Type B pancreatic cell (in vitro differentiated cells): ENCODE measurements around the gene FCHSD2. TPM values are rescaled to one million over a fixed set of nuclear protein-coding genes. Genes with fewer than 3 reads are reported as not detected.

Experiments used
- DNase-seq: peaks from one replicate; pipeline ENCODE4 v3.0.0; 2021; ENCODE audit warnings: mixed read lengths; ENCODE audit not compliant: unreplicated experiment; ENCODE audit errors: extremely low spot score
- H3K27ac Mint-ChIP-seq: 2 replicates; pipeline ENCODE4 v1.8.0; 2021; ENCODE audit warnings: mild to moderate bottlenecking, mixed read lengths
- H3K27me3 Mint-ChIP-seq: 2 replicates; pipeline ENCODE4 v1.8.0; 2021; ENCODE audit warnings: mixed read lengths
- H3K36me3 Mint-ChIP-seq: 2 replicates; pipeline ENCODE4 v1.8.0; 2021; ENCODE audit warnings: mixed read lengths
- H3K4me1 Mint-ChIP-seq: one replicate; pipeline ENCODE4 v1.8.0; 2021; ENCODE audit warnings: mixed read lengths; ENCODE audit not compliant: unreplicated experiment
- H3K4me3 Mint-ChIP-seq: 2 replicates; pipeline ENCODE4 v1.8.0; 2021; ENCODE audit warnings: mild to moderate bottlenecking, mixed read lengths
- H3K9me3 Mint-ChIP-seq: 2 replicates; pipeline ENCODE4 v1.8.0; 2021; ENCODE audit warnings: mixed read lengths
- CTCF ChIP-seq: fragments of 200-600 bp; sonication (generic); conservative IDR thresholded peaks from 2 replicates; pipeline ENCODE4 v1.5.0; 2021; ENCODE audit warnings: antibody characterized with exemption, mild to moderate bottlenecking
- total RNA-seq: library from RNA; stranded (reverse); gene quantifications from 2 replicates; pipeline ENCODE4 v1.2.1, GENCODE V29; 2021; ENCODE audit warnings: low replicate concordance

Gene FCHSD2
- total RNA-seq, 1 donor from 2014 or later, result 30.8 TPM

DNA sequence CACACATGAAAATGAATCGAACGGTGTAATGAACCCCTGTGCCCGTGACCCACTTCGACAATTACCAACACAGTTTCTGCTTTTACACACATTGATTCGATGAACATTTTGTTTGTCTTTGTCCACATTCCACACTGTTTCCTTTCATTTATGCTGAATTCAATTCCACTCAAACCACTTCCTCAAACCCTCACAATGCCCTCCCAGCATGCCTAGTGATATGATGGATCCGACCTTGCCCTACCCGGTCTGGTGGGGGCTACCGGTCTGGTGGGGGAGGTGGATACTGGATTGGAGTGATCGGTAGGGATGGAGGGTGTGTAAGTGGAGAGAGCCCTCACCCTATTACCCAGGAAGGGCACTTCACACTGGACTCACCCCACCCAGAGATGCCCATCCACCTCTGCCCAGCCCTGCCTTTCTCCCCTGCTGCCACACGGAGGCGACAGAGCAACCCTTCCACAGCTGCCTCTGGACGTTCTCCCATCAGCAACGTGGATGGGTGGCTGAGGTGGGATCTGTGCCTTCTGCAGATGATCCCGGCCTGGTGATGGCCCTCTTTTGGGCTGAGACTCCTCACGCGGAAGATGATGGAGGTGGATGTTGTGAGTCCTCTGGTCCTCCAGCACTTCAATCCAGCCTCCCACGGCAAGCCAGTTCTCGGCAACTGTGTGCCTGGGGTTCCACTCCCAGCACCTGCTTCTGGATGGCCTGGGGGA is 43.0 kb upstream of the FCHSD2 start:
- no peaks in the 10 kb centered on the region for H3K36me3 Mint-ChIP-seq
- DNase-seq, result no peak
- no peaks in the 10 kb centered on the region for H3K27me3 Mint-ChIP-seq
- H3K4me1 Mint-ChIP-seq, result peaks cover 14% of the 10 kb centered on the region
- no peak overlapping the region for H3K4me3 Mint-ChIP-seq
- TF ChIP-seq CTCF, result peak; percentile 81
- H3K27ac Mint-ChIP-seq, result no peak overlapping the region
- H3K9me3 Mint-ChIP-seq, result no peaks in the 10 kb centered on the region

DNA sequence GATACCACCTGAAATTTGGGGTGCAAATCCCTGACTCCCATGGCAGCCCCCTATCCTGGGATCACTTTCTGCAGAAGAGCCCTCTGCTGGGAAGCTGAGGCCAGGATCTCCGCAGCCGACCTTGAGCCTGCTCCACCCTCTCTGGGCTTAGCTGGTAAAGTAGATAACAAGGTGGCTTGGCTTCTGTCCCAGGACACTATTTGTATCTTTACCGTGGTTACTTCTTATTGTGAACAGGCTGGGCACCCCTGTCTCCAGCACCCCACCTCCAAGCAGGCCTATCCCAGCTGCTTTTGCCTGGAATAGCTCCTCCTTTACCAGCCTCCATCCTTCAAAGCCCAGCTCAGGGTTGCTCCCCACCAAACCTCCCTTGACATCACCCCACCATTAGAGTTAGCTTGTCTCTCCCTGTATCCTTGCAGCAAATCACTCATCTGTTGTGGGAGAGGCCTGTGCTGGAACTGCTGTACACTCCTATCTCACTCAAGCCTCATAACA is 40.8 kb upstream of the FCHSD2 start:
- no peak for TF ChIP-seq CTCF
- Mint-ChIP-seq H3K27ac (no peak overlapping the region), H3K4me3 (no peak overlapping the region), H3K36me3 (no peaks in the 10 kb centered on the region), H3K9me3 (no peaks in the 10 kb centered on the region), H3K27me3 (peaks cover 7% of the 10 kb centered on the region), H3K4me1 (peaks cover 7% of the 10 kb centered on the region)
- no peak for DNase-seq

DNA sequence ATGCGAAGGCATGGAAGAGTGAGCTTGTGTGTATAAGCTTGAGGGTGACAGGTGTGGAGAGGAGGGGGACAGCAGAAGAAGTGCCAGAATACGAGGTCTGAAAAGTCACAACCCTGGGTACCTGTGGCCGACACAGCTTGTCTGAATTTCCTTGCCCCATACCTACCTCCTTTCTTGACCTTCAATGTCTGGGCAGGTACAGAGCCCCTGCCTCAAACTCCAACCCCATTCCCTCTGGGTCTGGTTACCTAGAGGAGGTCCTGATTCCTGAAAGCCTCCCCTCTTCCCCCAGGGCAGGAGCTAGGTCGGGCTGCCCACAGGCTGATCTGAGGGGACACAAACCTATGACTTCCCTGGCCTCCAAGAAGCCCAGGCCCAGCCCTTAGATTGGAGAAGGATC is 36.6 kb upstream of the FCHSD2 start:
- Mint-ChIP-seq H3K27ac (no peak overlapping the region), H3K36me3 (no peaks in the 10 kb centered on the region), H3K27me3 (peaks cover 7% of the 10 kb centered on the region), H3K4me3 (no peak overlapping the region), H3K4me1 (peaks cover 8% of the 10 kb centered on the region), H3K9me3 (no peaks in the 10 kb centered on the region)
- DNase-seq, result no peak
- TF ChIP-seq CTCF, result no peak

DNA sequence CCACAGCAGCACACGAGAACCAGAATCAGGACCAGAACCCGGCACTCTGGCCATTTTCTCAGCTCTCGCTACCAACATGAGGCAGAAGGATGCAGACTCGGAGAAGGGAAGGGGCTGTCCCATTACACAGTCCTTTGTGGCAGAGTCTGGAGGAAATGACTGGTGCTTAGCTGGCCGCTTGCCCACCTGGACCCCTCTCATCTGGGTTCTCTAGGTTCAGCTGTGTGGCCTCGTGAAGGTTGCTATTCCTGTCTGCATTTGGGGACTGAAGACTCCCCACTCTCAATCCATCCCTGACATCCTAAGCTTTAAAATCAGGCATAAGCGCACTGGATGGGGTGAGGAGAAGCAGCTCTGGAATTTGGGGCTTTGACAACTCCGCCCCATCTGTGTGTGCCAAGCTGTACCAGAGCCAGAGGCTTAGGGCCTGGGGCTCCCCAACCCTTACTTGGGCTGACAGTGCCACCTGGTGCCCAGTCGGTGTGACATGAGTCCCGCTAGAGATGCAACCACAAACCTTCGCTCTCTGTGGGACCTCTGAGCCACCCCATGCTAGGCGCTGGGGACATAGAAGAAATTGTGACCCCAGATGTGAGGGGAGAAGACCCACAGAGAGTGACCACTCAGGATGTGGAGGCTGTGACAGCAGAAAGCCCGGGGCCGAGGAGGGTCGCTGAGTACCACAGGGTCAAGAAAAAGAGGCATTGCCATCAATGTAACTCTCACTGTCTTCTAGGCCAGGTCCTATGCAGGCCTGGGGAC is 35.8 kb upstream of the FCHSD2 start:
- Mint-ChIP-seq H3K36me3 (no peaks in the 10 kb centered on the region), H3K4me3 (no peak overlapping the region), H3K4me1 (peaks cover 8% of the 10 kb centered on the region), H3K9me3 (no peaks in the 10 kb centered on the region), H3K27ac (no peak overlapping the region), H3K27me3 (peaks cover 7% of the 10 kb centered on the region)
- DNase-seq, result no peak
- peak; percentile 81 for TF ChIP-seq CTCF

- no peak for TF ChIP-seq CTCF
- Mint-ChIP-seq H3K36me3 (no peaks in the 10 kb centered on the region), H3K4me3 (no peak overlapping the region), H3K4me1 (peaks cover 8% of the 10 kb centered on the region), H3K9me3 (no peaks in the 10 kb centered on the region), H3K27me3 (peaks cover 7% of the 10 kb centered on the region), H3K27ac (no peak overlapping the region)
- no peak for DNase-seq
Observed at GRCh38 chr11:73177380-73177777, 35.3 kb upstream of the FCHSD2 start.
